ENCODE results near the gene MRGPRG.
"Not testable (repeated sequence)": the region's sequence is repeated elsewhere in the genome, so short reads cannot be mapped to it uniquely, and the experiment has no call there.

The MRGPRG gene

DNA sequence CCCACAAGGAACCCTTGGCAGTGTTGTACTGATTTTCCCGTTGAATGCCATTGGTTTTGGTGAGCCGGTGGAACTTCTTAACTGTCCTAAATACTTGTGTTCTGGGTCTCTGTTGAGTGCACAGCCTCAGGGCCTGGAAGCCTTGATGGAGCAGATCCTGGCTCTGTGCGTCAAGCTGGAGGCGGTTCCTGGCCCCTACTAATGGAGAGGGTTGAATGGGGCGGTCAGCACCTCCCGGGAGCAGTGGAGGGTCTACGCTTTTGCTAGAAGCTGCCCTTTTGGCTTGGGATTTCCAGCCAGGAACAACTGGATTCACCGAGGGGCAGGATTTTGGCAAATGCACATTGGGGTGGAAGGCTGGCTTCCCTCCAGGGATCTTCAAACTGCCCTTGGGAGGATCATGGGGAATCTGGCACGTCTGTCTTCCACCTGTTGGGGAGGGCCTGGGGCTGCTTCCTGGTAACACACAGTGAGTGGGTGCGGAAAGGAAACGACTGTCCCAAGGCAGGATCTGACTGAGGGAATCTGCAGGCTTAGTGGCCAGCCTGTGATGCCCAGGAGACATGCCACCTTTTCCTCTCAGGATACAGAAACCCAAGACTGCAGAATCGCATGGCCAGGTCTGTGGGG is 46.6 kb downstream of the MRGPRG start:
- DNase-seq (ENCODE audit: low spot score in 2 of 2), result no peak
- Mint-ChIP-seq H3K4me1 (no peaks in the 10 kb centered on the region), H3K27ac (no peak overlapping the region), H3K4me3 (no peak overlapping the region), H3K27me3 (peaks cover 13% of the 10 kb centered on the region), H3K36me3 (peaks cover 5% of the 10 kb centered on the region), H3K9me3 (peaks cover 7% of the 10 kb centered on the region)
- no peak for ATAC-seq (ENCODE audit: low read depth)

DNA sequence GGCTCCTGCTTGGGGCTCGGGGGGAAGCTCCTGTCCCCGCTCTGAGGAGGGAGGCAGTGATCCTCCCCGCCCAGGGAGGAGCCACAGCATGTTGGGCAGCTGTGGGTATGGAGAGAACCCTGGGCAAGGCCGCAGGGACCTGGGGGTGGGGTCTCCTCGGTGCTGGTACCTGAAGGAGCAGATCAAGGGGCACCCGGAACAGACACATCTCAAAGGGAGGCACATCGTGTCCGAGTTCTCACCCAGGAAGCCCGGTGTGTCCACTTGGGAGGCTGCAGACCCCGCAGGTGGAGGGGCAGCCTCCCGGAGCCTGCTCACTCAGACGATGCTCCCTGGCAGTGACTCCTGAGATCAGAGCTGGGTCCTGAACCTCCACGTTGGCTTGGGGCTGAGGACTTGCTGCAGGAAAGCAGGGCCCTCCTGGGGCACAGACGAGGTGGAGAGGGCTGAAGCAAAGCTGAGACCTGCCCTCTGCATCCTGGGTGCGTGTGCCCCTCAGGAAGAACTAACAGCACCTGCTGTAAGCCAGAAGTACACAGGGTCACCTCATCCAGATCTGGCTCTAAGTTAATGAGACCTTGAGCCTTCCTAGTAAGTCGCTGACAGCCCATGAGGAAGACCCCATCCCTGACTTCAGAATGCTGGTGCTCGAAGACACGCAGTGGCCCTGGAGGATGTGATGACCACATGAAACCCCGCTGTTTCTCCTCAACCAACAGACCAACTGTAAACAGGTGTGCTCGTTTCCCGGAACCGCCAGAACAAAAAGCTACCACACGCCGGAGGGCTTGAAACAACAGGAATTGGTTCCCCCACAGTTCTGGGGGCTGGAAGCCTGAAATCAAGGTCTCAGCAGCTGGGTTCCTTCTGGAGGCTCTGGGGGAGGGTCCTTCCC is 47.6 kb downstream of the MRGPRG start:
- peaks cover 6% of the 10 kb centered on the region for H3K9me3 Mint-ChIP-seq
- H3K27me3 Mint-ChIP-seq, result peaks cover 21% of the 10 kb centered on the region
- H3K27ac Mint-ChIP-seq, result no peak overlapping the region
- peaks cover 5% of the 10 kb centered on the region for H3K36me3 Mint-ChIP-seq
- no peaks in the 10 kb centered on the region for H3K4me1 Mint-ChIP-seq
- ATAC-seq (ENCODE audit: low read depth), result no peak
- DNase-seq (ENCODE audit: low spot score in 2 of 2), result no peak
- no peak overlapping the region for H3K4me3 Mint-ChIP-seq

DNA sequence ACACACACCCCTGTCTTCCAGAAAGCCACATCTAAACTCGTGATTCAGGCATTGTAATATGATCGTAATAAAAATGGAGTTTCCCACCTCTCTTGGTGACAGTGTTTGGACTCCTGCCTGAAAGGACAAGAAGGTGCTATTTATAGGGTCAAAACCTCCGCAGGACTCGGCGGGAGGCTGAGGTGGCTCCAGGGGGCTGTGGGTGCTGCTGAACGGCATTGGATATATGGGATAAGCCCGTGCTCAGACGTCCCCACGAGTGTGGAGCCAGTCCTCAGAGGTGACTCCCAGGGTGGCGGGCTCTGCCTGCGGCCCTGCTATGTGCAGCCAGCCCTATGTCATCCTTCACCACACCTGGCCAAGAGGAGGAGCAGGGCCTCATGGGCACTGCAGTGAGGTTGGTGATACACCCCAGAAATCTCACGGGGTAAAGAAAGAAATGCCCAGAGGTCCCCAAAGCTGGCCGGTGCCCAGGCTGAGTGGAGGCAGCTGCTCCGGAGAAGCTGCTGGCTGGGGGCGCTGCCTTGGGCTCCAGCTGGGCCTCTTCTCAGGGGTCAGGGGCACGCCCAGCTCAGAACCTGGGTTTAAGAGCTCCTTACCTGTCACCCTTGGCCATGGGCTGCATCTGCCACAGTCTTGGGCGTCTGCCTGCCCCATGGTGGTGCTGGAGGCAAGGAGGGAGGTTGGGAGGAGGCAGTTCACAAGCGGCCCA is 48.4 kb downstream of the MRGPRG start:
- Mint-ChIP-seq H3K27ac (no peak overlapping the region), H3K4me3 (no peak overlapping the region)
- no peak for ATAC-seq (ENCODE audit: low read depth)

DNA sequence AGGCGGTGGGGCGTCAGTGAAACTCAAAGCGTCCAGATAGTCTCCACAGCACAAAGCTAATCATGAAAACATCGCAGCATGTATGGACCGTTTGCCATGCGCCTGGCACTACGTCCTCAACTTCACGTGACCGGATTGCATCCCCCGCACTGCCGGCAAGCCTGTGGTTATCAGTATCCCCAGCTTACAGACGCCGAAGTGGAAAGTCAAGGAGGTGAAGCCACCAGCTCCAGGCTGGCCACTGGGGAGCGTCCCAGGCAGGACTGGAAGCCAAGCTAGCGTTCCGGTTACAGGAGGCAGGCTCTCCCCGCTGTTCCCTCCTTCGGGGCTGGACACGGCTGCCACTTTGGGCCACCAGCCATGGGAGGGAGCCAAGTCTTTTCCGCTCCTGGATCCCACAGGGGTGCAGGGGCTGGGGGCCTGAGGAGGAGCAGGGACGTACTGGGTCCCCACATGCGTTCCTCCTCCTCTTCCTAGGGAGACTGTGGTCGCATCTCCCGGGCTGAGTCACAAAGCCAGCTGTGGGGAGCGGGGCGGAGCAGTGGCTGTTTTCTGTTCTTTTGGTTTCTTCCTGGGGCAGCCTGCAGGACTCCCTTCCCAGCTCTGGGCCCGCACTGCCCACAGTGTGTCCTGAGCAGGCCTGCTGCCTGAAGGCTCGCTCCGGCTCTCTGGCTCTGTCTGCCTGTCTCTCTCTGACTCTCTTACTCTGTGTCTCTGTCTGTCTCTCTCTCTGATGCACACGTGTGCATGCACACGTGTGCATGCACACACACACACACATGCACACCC is 49.2 kb downstream of the MRGPRG start:
- Mint-ChIP-seq H3K9me3 (no peaks in the 10 kb centered on the region), H3K4me3 (no peak overlapping the region), H3K27ac (no peak overlapping the region), H3K27me3 (peaks cover 14% of the 10 kb centered on the region), H3K4me1 (peaks cover 3% of the 10 kb centered on the region), H3K36me3 (no peaks in the 10 kb centered on the region)
- DNase-seq (ENCODE audit: low spot score in 2 of 2) (no peak), ATAC-seq (ENCODE audit: low read depth) (no peak)

More for the DNA sequence above, 48.4 kb downstream of the MRGPRG start:
- Mint-ChIP-seq H3K27me3 (peaks cover 14% of the 10 kb centered on the region), H3K9me3 (no peaks in the 10 kb centered on the region), H3K4me1 (peaks cover 3% of the 10 kb centered on the region), H3K36me3 (no peaks in the 10 kb centered on the region)
- no peak for DNase-seq (ENCODE audit: low spot score in 2 of 2)

DNA sequence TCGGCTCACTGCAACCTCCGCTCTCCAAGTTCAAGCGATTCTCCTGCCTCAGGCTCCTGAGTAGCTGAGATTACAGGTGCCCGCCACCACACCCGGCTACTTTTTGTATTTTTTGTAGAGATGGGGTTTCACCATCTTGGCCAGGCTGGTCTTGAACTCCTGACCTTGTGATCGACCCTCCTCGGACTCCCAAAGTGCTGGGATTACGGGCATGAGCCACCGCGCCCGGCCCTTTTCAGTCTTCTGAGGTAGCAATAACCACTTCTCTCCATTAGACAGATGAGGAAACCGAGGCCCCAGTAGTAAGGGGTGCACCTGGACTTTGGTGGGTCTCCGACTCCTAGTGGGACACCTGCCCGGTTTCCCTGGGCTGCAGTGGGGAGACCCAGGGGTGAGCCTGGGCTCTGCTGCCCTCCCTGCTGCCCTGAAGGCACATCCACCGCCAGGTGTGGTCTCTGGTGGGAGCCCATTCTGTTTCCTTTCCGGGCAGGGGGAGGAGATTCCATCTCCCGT is 49.8 kb downstream of the MRGPRG start:
- H3K36me3 Mint-ChIP-seq; H3K4me3 Mint-ChIP-seq; H3K9me3 Mint-ChIP-seq; H3K4me1 Mint-ChIP-seq; H3K27ac Mint-ChIP-seq; ATAC-seq (ENCODE audit: low read depth); DNase-seq (ENCODE audit: low spot score in 2 of 2): not testable (repeated sequence)
- peaks cover 17% of the 10 kb centered on the region for H3K27me3 Mint-ChIP-seq
